ENCODE data around the gene SDK2.

SDK2 gene

GRCh38 chr17:73652886-73653480 is 8.7 kb upstream of the SDK2 start:
- DNase-seq, result no peak

GRCh38 chr17:73650617-73651200 is 6.5 kb upstream of the SDK2 start:
- no peak for DNase-seq

DNA sequence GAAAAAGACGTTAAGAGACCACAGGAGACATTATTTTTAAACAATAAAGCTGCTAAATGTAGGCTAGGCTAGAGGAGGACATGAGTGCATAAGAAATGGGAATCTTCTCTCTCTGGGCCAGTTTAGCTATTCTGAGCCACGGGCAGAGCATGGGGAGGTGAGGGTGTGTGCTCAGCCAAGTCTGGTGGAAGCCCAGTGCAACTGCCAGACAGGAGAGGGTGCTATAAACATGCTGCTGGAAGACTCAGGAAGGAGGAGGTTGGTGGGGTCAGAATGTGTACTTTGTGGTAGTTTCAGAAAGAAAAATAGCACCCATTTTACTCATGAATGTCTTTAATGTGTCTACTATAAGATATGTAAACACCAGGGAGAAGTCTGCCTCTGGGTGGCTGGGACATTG is 5.9 kb upstream of the SDK2 start:
- peak; percentile 70 for DNase-seq

GRCh38 chr17:73648974-73649373 is 4.7 kb upstream of the SDK2 start:
- no peak for DNase-seq

- DNase-seq, result no peak
These were observed 4.2 kb upstream of the SDK2 start for GRCh38 chr17:73648543-73648820.

DNA sequence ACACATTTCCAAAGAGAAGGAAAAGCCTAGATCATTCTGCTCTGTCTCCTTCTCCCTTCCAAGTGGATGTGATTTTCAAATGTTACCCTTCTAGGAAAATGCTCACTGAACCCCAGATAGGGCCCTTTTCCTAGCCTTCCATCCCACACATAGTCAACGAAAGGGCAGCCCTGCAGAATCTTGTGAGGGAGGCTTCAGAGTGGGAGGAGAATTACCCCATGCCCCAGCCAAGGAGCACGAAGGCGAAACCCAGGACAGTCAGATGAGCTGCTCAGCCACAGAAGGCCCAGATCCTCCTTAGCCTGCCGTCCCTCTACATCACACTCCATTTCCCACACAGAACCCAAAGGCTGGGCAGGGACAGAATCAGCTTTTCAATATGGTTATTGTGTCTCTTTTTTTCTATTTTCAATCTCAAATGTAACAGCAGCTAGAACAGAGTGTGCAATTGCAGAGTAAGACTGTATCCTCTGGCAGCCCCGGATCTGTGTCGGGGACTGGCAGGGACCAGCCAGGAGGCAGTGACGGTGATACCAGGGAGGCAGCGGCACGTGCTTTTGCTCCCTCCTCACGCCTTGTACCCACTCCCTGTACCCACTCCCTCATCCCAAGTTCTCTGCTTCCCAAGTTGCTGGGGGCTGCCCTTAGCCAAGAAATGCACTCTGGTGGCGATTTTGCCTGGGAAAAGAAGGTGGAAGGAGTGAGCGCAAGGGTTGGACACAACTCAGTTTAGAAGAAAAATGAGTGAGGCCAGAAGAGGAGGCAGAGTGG is 3.7 kb upstream of the SDK2 start:
- no peak for DNase-seq

- DNase-seq, result no peak
These were observed 3.1 kb upstream of the SDK2 start for GRCh38 chr17:73647301-73647695.

- no peak for DNase-seq
These were observed 2.4 kb upstream of the SDK2 start for GRCh38 chr17:73646409-73647300.

GRCh38 chr17:73645050-73645871 is 1.0 kb upstream of the SDK2 start:
- DNase-seq, result peak; percentile 89

DNA sequence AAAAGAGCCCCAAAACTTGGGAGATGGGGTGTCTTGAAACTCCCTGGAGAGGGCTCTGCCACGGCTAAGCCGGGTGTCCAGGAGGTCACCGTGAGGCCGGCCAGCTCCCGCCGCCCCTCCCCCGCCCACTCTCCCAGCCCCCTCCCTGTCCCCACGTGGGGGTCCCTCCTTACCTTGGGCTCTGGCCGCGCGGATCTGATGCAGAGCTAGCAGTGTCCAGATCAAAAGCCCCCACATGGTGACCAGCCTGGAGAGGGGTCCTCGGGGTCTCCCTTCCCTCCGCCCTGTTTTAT is 447 bp downstream of the SDK2 start:
- no peak for DNase-seq

- peak; percentile 67 for DNase-seq
These were observed 1.0 kb downstream of the SDK2 start for GRCh38 chr17:73643001-73643851.

GRCh38 chr17:73642659-73643000 is 1.6 kb downstream of the SDK2 start:
- no peak for DNase-seq

GRCh38 chr17:73641826-73642600 is 2.2 kb downstream of the SDK2 start:
- DNase-seq, result no peak

- DNase-seq, result no peak
These were observed 3.6 kb downstream of the SDK2 start for GRCh38 chr17:73640691-73641090.

- peak; percentile 75 for DNase-seq
These were observed 4.3 kb downstream of the SDK2 start for GRCh38 chr17:73639932-73640331.

DNA sequence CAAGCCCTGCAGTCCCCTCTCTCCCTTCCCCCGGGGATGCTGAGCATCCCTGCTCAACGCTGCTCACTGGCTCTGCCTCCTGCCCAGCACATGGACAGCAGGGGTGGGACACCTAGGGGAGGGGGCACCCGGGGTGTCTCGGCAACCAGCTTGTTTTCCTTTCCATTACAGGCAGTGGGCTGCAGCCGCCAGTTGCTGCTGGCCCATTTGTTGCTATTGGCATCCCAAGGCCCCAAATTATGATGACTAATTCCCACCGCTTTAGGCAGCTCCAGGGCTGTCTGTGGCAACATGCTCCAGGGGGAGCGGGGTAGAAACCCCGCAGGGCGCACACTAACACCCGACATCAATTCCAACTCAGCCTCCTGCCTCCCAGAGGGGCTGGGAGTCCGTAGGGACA is 4.9 kb downstream of the SDK2 start:
- no peak for DNase-seq

GRCh38 chr17:73638556-73638955 is 5.7 kb downstream of the SDK2 start:
- no peak for DNase-seq

- DNase-seq, result no peak
These were observed 6.4 kb downstream of the SDK2 start for GRCh38 chr17:73637866-73638265.

DNA sequence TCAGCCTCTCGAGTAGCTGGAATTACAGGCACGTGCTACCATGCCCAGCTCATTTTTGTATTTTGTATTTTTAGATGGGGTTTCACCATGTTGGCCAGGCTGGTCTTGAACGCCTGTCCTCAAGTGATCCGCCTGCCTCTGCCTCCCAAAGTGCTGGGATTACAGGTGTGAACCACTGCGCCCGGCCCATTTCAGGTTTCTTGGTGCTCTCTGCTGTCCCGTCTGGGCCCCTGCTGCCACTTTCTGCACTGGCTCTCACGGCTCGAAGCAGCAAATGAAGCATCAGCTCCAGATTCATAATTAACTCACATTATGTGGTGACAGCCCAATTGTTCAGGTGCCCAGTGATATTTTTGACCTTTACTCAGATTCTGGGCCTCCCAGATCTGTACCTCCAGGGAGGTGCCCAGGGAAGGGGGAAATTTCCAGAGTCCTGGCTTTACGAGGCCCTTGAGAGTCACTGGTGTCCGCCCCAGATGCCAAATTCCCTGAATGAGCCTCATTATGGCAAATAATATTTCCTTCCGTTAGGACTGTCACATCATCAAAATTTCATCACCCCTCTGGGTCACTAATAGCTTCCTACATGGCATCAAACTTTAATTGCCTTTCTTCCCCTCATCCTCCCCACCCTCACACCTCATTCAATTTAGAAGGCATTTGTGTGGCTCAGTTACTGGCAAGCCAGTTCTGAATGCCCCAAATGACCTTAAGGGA is 9.0 kb downstream of the SDK2 start:
- no peak for DNase-seq

DNA sequence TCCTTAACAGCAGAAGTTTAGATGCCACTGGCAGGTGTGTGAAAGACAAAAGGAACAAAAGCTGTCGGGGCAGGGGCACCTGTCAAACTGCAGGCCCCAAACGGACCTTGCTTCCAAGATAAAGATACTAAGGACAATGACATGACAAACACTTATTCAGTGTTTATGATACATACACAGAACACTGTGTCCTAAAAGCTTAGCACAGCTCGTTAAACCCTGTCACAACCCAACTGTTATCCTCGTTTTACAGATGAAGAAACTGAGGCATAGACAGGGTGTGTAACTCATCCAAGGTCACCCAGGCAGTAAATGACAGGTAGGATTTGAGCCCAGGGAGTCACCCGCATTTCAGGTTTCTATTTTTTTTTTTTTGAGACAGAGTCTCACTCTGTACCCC is 9.6 kb downstream of the SDK2 start:
- DNase-seq, result no peak

GRCh38 chr17:73633736-73634135 is 10.5 kb downstream of the SDK2 start:
- DNase-seq, result no peak

Measured in NCI-H510A treated with DMSO at 0.1 percent for 48 hours (cell line).